Panc1 (cell line): ENCODE data around the gene MYO18A. TPM values are rescaled to one million over a fixed set of nuclear protein-coding genes. Genes with fewer than 3 reads are reported as not detected.
A peak's percentile ranks its signal among the peaks of the same experiment; 100 is the strongest.

Experiments used
- ATAC-seq: fragments of 200-7000 bp; cut with Tn5 transposase; 2 replicates; pipeline ENCODE4 v1.9.1; 2020; ENCODE audit warnings: mild to moderate bottlenecking, moderate library complexity
- BruUV-seq: library from RNA; stranded (reverse); fragments of 400-500 nt; replicated peaks from 2 replicates; lab custom pipeline; 2021; lab: Mats Ljungman, UMichigan
- CTCF ChIA-PET: fragments of 300-600 bp; sonication (Branson Sonifier 250); formaldehyde crosslinking; loops from one replicate; lab custom pipeline; 2022; ENCODE audit warnings: antibody characterized with exemption; lab: Charles Lee
- POLR2A ChIA-PET: fragments of 300-600 bp; sonication (Branson Sonifier 250); formaldehyde crosslinking; loops from one replicate; lab custom pipeline; 2022; ENCODE audit warnings: antibody characterized with exemption; lab: Charles Lee
- DNase-seq: peaks from one replicate; pipeline ENCODE4 v3.0.0-alpha.2; 2010; ENCODE audit warnings: low read depth, low spot score
- H3K27ac ChIP-seq: 2 replicates; pipeline ENCODE4 v1.5.1; 2011; ENCODE audit warnings: mild to moderate bottlenecking, low read length, inconsistent platforms
- H3K27me3 ChIP-seq: fragments of 200-500 bp; sonication (Bioruptor generic); 2 replicates; pipeline ENCODE4 v1.6.0; 2014; ENCODE audit warnings: low read length, inconsistent platforms; ENCODE audit not compliant: control insufficient read depth, insufficient read depth
- H3K36me3 ChIP-seq: fragments of 200-500 bp; sonication (Bioruptor generic); 2 replicates; pipeline ENCODE4 v1.5.1; 2014; ENCODE audit warnings: inconsistent platforms, mild to moderate bottlenecking, low read length, moderate library complexity; ENCODE audit not compliant: control insufficient read depth, insufficient read depth
- H3K4me1 ChIP-seq: 2 replicates; pipeline ENCODE4 v1.5.1; 2011; ENCODE audit warnings: inconsistent platforms, mild to moderate bottlenecking, low read length, moderate library complexity; ENCODE audit not compliant: control insufficient read depth, insufficient read depth
- H3K4me3 ChIP-seq, 2 experiments: 2 replicates each; pipeline ENCODE4 v1.5.1; 2011 to 2012; ENCODE audit warnings: low read depth in 2 of 2, low read length in 2 of 2, mild to moderate bottlenecking in 2 of 2, inconsistent platforms in 1 of 2, moderate library complexity in 1 of 2
- H3K9me3 ChIP-seq: fragments of 200-500 bp; sonication (Bioruptor generic); 2 replicates; pipeline ENCODE4 v1.5.1; 2014; ENCODE audit warnings: low read depth, mild to moderate bottlenecking, inconsistent platforms, low read length, moderate library complexity; ENCODE audit not compliant: control insufficient read depth, insufficient read depth
- CTCF ChIP-seq: fragments of 450-650 bp; IDR thresholded peaks from 2 replicates; pipeline ENCODE4 v1.5.1; 2017; ENCODE audit warnings: mild to moderate bottlenecking
- POLR2AphosphoS5 ChIP-seq: IDR thresholded peaks from 2 replicates; pipeline ENCODE4 v1.6.1; 2012; ENCODE audit warnings: mild to moderate bottlenecking, low read depth, low read length, moderate library complexity
- REST ChIP-seq, 2 experiments: IDR thresholded peaks; 2 replicates each; pipeline ENCODE4 v1.6.1; 2011 to 2012; ENCODE audit warnings: low read depth in 2 of 2, control low read depth in 1 of 2, low read length in 1 of 2, mild to moderate bottlenecking in 1 of 2, moderate library complexity in 1 of 2; ENCODE audit not compliant: insufficient read depth in 1 of 2
- SIN3A ChIP-seq: IDR thresholded peaks from 2 replicates; pipeline ENCODE4 v1.6.1; 2012; ENCODE audit warnings: low read depth, mild to moderate bottlenecking, low read length, moderate library complexity, borderline replicate concordance; ENCODE audit not compliant: insufficient read depth
- TCF7L2 ChIP-seq: IDR thresholded peaks from 2 replicates; pipeline ENCODE4 v1.6.1; 2011; ENCODE audit warnings: mild to moderate bottlenecking, low read depth, low read length, inconsistent platforms
- in situ Hi-C: cut with HindIII; loops from 2 replicates; pipeline ENCODE4 v1.10.0; 2016; ENCODE audit warnings: low sequenced_read_pairs, low pct_unique_long_range_greater_than_20kb
- intact Hi-C: fragments of 100-400 bp; cut with micrococcal nuclease; formaldehyde crosslinking; loops from one replicate; pipeline ENCODE4 v1.10.0; 2022; ENCODE audit not compliant: unreplicated experiment
- total RNA-seq: library from RNA; stranded (reverse); gene quantifications from one replicate; pipeline ENCODE4 v1.2.1, GENCODE V29; 2021; ENCODE audit not compliant: unreplicated experiment

Gene MYO18A
- total RNA-seq, 1 experiment from 2014 or later, result 108 TPM

- peak; percentile 65 for TF ChIP-seq TCF7L2
- peak; percentile 66 for TF ChIP-seq POLR2AphosphoS5
- TF ChIP-seq REST (IDR thresholded peaks at IDR 0.05; ENCODE audit: insufficient read depth in 1 of 2, low read depth in 2 of 2, low read length in 1 of 2), result no peak
- TF ChIP-seq SIN3A, result 0 out of 2 replicates have a peak, but pooled peaks have one; percentile 38
- no peak for TF ChIP-seq CTCF
- peaks cover 37% of the 10 kb centered on the region for H3K4me1 ChIP-seq
- peak overlapping the region; percentile 83 for H3K27ac ChIP-seq
- no peak for DNase-seq
- H3K27me3 ChIP-seq, result no peaks in the 10 kb centered on the region
- no peaks in the 10 kb centered on the region for H3K36me3 ChIP-seq
- intact Hi-C loops (no loop called here), in situ Hi-C loops (no loop called here)
- CTCF ChIA-PET, result interaction anchor here (0.7 to 5.6 kb wide), 3 partner anchors 28 to 53 kb away, joined by 3 to 97 read pairs (median 3); no protein-coding TSS in a partner anchor
- POLR2A ChIA-PET, result interaction anchor here (0.5 to 1.6 kb wide), 4 partner anchors 17 to 33 kb away, joined by 3 to 7 read pairs (median 4); no protein-coding TSS in a partner anchor
- H3K4me3 ChIP-seq, result peak overlapping the region; percentile 54 to 65
- peak; percentile 36 for ATAC-seq
- no TSS peak for BruUV-seq
- no peaks in the 10 kb centered on the region for H3K9me3 ChIP-seq
These were observed 3.4 kb downstream of the MYO18A start for GRCh38 chr17:29176558-29177351.

GRCh38 chr17:29175349-29175748 lies 4.8 kb downstream of the MYO18A start:
- TF ChIP-seq REST (IDR thresholded peaks at IDR 0.05; ENCODE audit: insufficient read depth in 1 of 2, low read depth in 2 of 2, low read length in 1 of 2) (no peak), POLR2AphosphoS5 (no peak)
- Histone ChIP-seq H3K4me1 (peaks cover 28% of the 10 kb centered on the region), H3K27ac (peak overlapping the region; percentile 83; the same call in 1 of the 2 replicates), H3K36me3 (no peaks in the 10 kb centered on the region), H3K4me3 (no peak overlapping the region), H3K27me3 (no peaks in the 10 kb centered on the region), H3K9me3 (no peaks in the 10 kb centered on the region)
- intact Hi-C loops (no loop called here), in situ Hi-C loops (no loop called here)
- POLR2A ChIA-PET, result interaction anchor here (0.6 to 1.6 kb wide), 3 partner anchors 15 to 34 kb away, joined by 3 to 6 read pairs (median 5); no protein-coding TSS in a partner anchor
- CTCF ChIA-PET, result interaction anchor here (5.6 kb wide), 1 partner anchor 27 kb away, joined by 97 read pairs; no protein-coding TSS in a partner anchor
- no TSS peak for BruUV-seq
- no peak for ATAC-seq
- no peak for DNase-seq
